ENCODE results near the gene GPR37. TPM values are rescaled to one million over a fixed set of nuclear protein-coding genes. Genes with fewer than 3 reads are reported as not detected.

Gene GPR37
- total and polyA plus RNA-seq, 10 of the 15 experiments (the other 5 are each of a cell fraction or from before 2014, with no cell fraction given) = 0.02 TPM; not detected in 9

DNA sequence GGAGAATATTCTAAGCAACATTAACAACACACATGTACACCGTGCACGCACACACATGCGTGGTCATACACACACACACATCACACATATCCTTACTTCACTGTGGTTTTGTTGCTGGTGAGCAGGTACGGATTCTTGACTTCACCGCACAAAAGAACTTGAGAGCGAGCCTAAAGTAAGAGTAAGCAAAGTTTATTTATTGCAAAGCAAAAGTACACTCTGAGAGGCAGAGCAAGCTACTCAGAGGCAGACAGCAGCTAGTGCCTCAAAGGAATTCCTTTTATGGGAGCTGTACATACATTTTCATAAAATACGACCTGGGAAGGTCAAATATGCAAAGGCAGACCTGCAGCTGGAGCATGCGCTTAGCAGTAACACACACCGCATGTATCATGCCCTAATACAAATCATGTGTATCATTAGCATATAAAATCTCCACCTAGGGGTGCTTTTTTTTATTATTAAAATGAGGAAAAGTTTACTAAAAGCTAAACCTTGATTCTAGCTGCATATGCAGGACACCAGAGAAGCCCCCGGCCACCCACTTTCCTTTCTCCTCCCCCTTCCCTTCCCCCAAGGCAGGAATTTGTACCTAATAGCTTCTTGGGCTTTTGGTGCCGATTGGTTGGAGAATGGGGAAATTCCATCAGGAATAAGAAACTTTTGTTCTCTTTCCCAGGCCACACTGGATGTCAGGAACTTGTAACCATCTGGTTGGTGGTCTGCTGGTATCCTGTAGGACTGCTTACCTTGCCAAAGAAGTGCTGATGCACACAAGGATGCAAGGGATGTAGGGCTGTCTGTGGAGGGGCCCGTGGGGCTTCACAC lies 16.5 kb upstream of the GPR37 start:
- H3K27me3 ChIP-seq (replicated peaks in 1 of 2; ENCODE audit: control insufficient read depth in 2 of 2, insufficient read depth in 2 of 2, low read length in 1 of 2) = no peaks in the 10 kb centered on the region
- WGBS (ENCODE audit: insufficient coverage, insufficient replicate concordance, low lambda C conversion rate, missing lambda C conversion rate) = 55% methylated on average over 12 of the region's 12 CpGs
- ChIA-PET SMC1A (ENCODE audit: uncharacterized antibody, unreplicated experiment) (no interaction called here), CTCF (interaction anchor here (0.9 kb wide), 1 partner anchor 12 kb away, joined by 3 read pairs; no protein-coding TSS in a partner anchor), POLR2A (no interaction called here), RAD21 (ENCODE audit: unreplicated experiment) (no interaction called here)
- ATAC-seq (no peak), FAIRE-seq (no peak), DNase-seq (ENCODE audit: low read depth, low spot score) (no peak)
- H3K4me3 ChIP-seq = no peak overlapping the region
- in situ Hi-C loops (cut with MboI) (loop anchor here (10.0 kb wide), 1 partner anchor 617 kb away; no protein-coding TSS in a partner anchor), intact Hi-C loops (cut with micrococcal nuclease; ENCODE audit: unreplicated experiment) (loop anchor here (10.0 kb wide), 2 partner anchors 63 to 407 kb away; no protein-coding TSS in a partner anchor)
- no peaks in the 10 kb centered on the region for H3K79me2 ChIP-seq (ENCODE audit: control insufficient read depth, insufficient read depth, low read length)
- no peaks in the 10 kb centered on the region for H4K20me1 ChIP-seq (ENCODE audit: control insufficient read depth, insufficient read depth)
- no peaks in the 10 kb centered on the region for H3K9me3 ChIP-seq (replicated peaks; ENCODE audit: control insufficient read depth, insufficient read depth, low read length)
- TF ChIP-seq, protein P1, sequence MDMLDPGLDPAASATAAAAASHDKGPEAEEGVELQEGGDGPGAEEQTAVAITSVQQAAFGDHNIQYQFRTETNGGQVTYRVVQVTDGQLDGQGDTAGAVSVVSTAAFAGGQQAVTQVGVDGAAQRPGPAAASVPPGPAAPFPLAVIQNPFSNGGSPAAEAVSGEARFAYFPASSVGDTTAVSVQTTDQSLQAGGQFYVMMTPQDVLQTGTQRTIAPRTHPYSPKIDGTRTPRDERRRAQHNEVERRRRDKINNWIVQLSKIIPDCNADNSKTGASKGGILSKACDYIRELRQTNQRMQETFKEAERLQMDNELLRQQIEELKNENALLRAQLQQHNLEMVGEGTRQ (IDR thresholded peaks at IDR 0.05; ENCODE audit: borderline replicate concordance, low read depth, low read length) = no peak
- TF ChIP-seq ZZZ3 (IDR thresholded peaks at IDR 0.05; ENCODE audit: control insufficient read depth, insufficient read length, low read depth) = no peak
- no peak overlapping the region for H3K27ac ChIP-seq (ENCODE audit: control insufficient read depth, insufficient read depth)
- H3K9ac ChIP-seq (ENCODE audit: control insufficient read depth, insufficient read depth, low read length) = no peak overlapping the region
- H3K4me1 ChIP-seq (ENCODE audit: control insufficient read depth, insufficient read depth, low read length) = no peaks in the 10 kb centered on the region
- H2AFZ ChIP-seq (ENCODE audit: control insufficient read depth, low read depth, low read length) = no peak overlapping the region
- H3K36me3 ChIP-seq (ENCODE audit: control insufficient read depth in 2 of 2, insufficient read depth in 2 of 2, low read length in 1 of 2) = no peaks in the 10 kb centered on the region
- H3K4me2 ChIP-seq (ENCODE audit: control insufficient read depth, insufficient read depth) = no peak overlapping the region
- BruUV-seq (replicated peaks) = no TSS peak

GRCh38 chr7:124781418-124781817 lies 15.8 kb upstream of the GPR37 start:
- Histone ChIP-seq H3K27me3 (replicated peaks in 1 of 2; ENCODE audit: control insufficient read depth in 2 of 2, insufficient read depth in 2 of 2, low read length in 1 of 2) (no peaks in the 10 kb centered on the region), H2AFZ (ENCODE audit: control insufficient read depth, low read depth, low read length) (no peak overlapping the region), H4K20me1 (ENCODE audit: control insufficient read depth, insufficient read depth) (no peaks in the 10 kb centered on the region), H3K36me3 (ENCODE audit: control insufficient read depth in 2 of 2, insufficient read depth in 2 of 2, low read length in 1 of 2) (no peaks in the 10 kb centered on the region), H3K9ac (ENCODE audit: control insufficient read depth, insufficient read depth, low read length) (no peak overlapping the region), H3K4me1 (ENCODE audit: control insufficient read depth, insufficient read depth, low read length) (no peaks in the 10 kb centered on the region), H3K4me2 (ENCODE audit: control insufficient read depth, insufficient read depth) (no peak overlapping the region), H3K9me3 (replicated peaks; ENCODE audit: control insufficient read depth, insufficient read depth, low read length) (no peaks in the 10 kb centered on the region), H3K4me3 (no peak overlapping the region), H3K79me2 (ENCODE audit: control insufficient read depth, insufficient read depth, low read length) (no peaks in the 10 kb centered on the region), H3K27ac (ENCODE audit: control insufficient read depth, insufficient read depth) (no peak overlapping the region)
- intact Hi-C loops (cut with micrococcal nuclease; ENCODE audit: unreplicated experiment) (loop anchor here (10.0 kb wide), 2 partner anchors 63 to 407 kb away; no protein-coding TSS in a partner anchor), in situ Hi-C loops (cut with MboI) (loop anchor here (10.0 kb wide), 1 partner anchor 617 kb away; no protein-coding TSS in a partner anchor)
- DNase-seq (ENCODE audit: low read depth, low spot score) = no peak
- no peak for FAIRE-seq
- ChIA-PET CTCF (no interaction called here), SMC1A (ENCODE audit: uncharacterized antibody, unreplicated experiment) (no interaction called here), POLR2A (no interaction called here), RAD21 (ENCODE audit: unreplicated experiment) (no interaction called here)
- WGBS (ENCODE audit: insufficient coverage, insufficient replicate concordance, low lambda C conversion rate, missing lambda C conversion rate) = 28% methylated on average over 2 of the region's 2 CpGs
- ATAC-seq = no peak
- TF ChIP-seq TBL1XR1 (IDR thresholded peaks at IDR 0.05; ENCODE audit: low read depth, low read length) (no peak), ZNF217 (IDR thresholded peaks at IDR 0.05) (no peak), SPI1 (IDR thresholded peaks at IDR 0.05; ENCODE audit: borderline replicate concordance, insufficient read depth, low read depth, low read length) (no peak), IRF4 (IDR thresholded peaks at IDR 0.05; ENCODE audit: low read depth, low read length) (no peak), TCF7 (IDR thresholded peaks at IDR 0.05; ENCODE audit: borderline replicate concordance) (no peak), CEBPB (IDR thresholded peaks at IDR 0.05; ENCODE audit: borderline replicate concordance in 1 of 2, low read depth in 2 of 2, low read length in 2 of 2) (no peak), DPF2 (IDR thresholded peaks at IDR 0.05) (no peak), RUNX3 (IDR thresholded peaks at IDR 0.05; ENCODE audit: low read length) (no peak), IKZF2 (IDR thresholded peaks at IDR 0.05) (no peak), WRNIP1 (IDR thresholded peaks at IDR 0.05; ENCODE audit: borderline replicate concordance, low read depth, low read length) (no peak), NFIC (IDR thresholded peaks at IDR 0.05; ENCODE audit: low read depth, low read length) (no peak)
- BruUV-seq (replicated peaks) = no TSS peak

Measured in GM12878 (cell line).